ENCODE measurements around the gene PIK3R2.

Gene PIK3R2

DNA sequence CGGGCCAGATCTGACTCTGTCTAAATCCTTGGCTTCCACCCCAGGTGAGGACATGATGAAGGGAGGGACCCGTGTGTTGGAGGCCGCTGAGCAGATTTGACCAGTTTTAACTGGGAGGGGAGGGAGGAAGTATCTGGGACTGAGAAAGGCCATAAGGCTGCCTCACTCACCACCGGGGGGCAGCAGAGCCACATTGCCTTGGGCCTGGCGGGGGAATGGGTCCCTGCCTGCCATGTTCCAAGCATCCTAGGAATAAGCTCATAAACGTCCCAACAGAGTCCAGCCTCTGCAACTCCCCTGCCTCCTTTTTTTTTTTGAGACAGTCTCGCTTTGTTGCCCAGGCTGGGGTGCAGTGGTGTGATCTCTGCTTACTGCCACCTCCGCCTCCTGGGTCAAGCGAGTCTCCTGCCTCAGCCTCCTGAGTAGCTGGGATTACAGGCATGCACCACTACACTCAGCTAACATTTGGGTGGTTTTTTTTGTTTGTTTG is 39.9 kb upstream of the PIK3R2 start:
- TF ChIP-seq, protein P1, sequence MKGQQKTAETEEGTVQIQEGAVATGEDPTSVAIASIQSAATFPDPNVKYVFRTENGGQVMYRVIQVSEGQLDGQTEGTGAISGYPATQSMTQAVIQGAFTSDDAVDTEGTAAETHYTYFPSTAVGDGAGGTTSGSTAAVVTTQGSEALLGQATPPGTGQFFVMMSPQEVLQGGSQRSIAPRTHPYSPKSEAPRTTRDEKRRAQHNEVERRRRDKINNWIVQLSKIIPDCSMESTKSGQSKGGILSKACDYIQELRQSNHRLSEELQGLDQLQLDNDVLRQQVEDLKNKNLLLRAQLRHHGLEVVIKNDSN (IDR thresholded peaks at IDR 0.05) = no peak
- TF ChIP-seq YY1 (IDR thresholded peaks at IDR 0.05; ENCODE audit: low read depth) (peak; percentile 53; the same call in 1 of the 2 replicates), RAD21 (IDR thresholded peaks at IDR 0.05; ENCODE audit: low read depth) (peak; percentile 91), CEBPB (IDR thresholded peaks at IDR 0.05) (no peak)

DNA sequence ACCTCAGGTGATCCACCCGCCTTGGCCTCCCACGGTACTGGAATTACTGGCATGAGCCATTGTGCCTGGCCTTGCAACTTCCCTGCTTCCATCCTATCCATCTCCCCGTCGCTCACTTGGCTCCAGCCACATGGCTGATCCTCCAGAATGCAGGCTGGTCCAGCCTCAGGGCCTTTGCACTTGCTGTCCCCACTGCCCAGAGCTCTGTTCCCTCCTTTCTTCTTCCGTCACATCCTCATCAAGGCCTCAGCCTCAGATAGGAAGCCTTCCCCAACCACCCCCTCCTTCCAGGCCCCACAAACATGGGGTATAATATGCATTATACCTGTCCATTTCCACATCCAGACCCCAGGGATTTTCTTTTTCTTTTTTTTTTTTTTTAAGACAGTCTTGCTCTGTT is 39.1 kb upstream of the PIK3R2 start:
- TF ChIP-seq CEBPB (IDR thresholded peaks at IDR 0.05) = no peak
- no peak for TF ChIP-seq EP300 (IDR thresholded peaks at IDR 0.05; ENCODE audit: borderline replicate concordance)
- no peak for TF ChIP-seq TAF1 (IDR thresholded peaks at IDR 0.05; ENCODE audit: low read depth)

DNA sequence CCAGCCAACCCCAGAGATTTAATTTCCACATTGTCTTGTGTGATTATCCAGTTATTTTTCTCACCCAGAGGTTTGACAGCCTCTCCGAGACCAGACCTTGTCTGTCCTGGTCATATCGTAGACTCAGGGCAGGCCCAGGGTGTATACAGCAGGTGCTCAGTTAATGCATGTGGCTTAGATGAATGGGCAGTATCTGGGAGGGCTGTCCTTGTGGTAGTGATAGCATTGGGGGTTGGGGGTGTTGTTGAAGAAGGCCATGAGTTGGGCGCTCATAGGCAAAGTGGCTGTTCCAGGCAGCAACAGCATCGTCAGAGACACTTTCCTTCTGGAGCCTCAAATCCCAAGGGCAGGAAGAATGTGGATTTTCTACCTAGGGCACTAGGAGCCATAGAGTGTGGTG is 38.5 kb upstream of the PIK3R2 start:
- TF ChIP-seq ZBTB7A (IDR thresholded peaks at IDR 0.05; ENCODE audit: low read depth) = no peak
- no peak for TF ChIP-seq TCF12 (IDR thresholded peaks at IDR 0.05; ENCODE audit: low read depth)
- no peak for TF ChIP-seq TAF1 (IDR thresholded peaks at IDR 0.05; ENCODE audit: low read depth)
- no peak for TF ChIP-seq RAD21 (IDR thresholded peaks at IDR 0.05; ENCODE audit: low read depth)
- TF ChIP-seq, protein P2, sequence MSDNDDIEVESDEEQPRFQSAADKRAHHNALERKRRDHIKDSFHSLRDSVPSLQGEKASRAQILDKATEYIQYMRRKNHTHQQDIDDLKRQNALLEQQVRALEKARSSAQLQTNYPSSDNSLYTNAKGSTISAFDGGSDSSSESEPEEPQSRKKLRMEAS (IDR thresholded peaks at IDR 0.05) = no peak
- no peak for TF ChIP-seq CEBPB (IDR thresholded peaks at IDR 0.05)
- no peak for TF ChIP-seq CREB1 (IDR thresholded peaks at IDR 0.05; ENCODE audit: low read depth)

DNA sequence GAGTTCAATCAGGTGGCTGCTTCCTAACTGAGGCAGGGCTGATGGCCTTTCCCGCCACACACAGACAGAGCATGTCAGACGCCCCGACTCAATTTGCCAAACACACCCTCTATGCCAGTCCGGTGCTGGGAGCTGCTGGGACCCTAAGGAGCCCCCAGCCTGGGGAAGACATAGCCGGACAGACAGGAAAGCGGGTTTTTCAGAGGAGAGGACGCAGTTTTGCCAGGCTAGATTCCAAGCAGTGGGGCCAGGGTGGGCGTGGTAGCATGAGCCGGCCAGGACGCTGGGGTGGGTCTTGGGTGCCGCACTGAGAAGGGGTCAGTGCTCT is 35.6 kb upstream of the PIK3R2 start:
- TF ChIP-seq NFIC (IDR thresholded peaks at IDR 0.05) (no peak), YY1 (IDR thresholded peaks at IDR 0.05; ENCODE audit: low read depth) (no peak)

DNA sequence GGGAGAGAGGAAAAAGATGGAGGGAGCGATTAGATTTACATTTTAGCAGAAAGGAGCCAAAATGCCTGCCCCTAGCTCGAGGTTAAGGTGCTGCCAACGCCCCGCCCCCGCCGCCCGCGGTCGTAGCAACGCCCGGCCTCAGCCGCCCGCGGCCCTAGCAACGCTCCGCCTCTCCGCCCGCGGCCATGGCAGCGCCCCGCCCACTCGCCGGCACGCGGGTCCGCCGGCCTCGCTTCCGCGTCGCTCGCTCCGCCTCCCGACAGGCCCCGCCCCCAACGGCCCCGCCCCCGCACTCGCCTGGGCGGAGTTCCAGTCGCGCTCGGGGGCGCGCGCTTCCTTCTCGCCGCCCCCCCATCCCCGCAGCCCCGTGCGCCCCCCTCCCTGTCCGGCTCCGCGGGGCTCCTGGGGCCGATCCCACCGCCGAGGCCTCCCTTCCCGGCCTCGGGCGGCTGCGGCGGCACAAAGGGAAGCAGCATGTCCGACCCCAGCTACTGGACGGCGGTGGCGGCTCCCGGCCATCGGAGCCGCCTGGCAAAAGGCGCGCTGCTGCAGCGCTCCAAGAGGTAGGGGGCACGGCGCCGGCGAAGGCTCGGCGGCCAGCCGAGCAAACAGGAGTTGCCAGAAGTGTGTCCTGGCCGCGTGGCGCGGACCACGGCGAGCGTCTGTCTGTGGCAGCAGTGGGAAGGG is 35.1 kb upstream of the PIK3R2 start:
- TF ChIP-seq EGR1 (IDR thresholded peaks at IDR 0.05) = peak; percentile 57
- no peak for TF ChIP-seq EP300 (IDR thresholded peaks at IDR 0.05; ENCODE audit: borderline replicate concordance)
- TF ChIP-seq NFIC (IDR thresholded peaks at IDR 0.05) = 0 out of 2 replicates have a peak, but pooled peaks have one; percentile 17
- TF ChIP-seq RAD21 (IDR thresholded peaks at IDR 0.05; ENCODE audit: low read depth) = no peak
- TF ChIP-seq ZBTB7A (IDR thresholded peaks at IDR 0.05; ENCODE audit: low read depth) = no peak
- peak; percentile 66 for TF ChIP-seq YY1 (IDR thresholded peaks at IDR 0.05; ENCODE audit: low read depth)
- TF ChIP-seq, protein P3, sequence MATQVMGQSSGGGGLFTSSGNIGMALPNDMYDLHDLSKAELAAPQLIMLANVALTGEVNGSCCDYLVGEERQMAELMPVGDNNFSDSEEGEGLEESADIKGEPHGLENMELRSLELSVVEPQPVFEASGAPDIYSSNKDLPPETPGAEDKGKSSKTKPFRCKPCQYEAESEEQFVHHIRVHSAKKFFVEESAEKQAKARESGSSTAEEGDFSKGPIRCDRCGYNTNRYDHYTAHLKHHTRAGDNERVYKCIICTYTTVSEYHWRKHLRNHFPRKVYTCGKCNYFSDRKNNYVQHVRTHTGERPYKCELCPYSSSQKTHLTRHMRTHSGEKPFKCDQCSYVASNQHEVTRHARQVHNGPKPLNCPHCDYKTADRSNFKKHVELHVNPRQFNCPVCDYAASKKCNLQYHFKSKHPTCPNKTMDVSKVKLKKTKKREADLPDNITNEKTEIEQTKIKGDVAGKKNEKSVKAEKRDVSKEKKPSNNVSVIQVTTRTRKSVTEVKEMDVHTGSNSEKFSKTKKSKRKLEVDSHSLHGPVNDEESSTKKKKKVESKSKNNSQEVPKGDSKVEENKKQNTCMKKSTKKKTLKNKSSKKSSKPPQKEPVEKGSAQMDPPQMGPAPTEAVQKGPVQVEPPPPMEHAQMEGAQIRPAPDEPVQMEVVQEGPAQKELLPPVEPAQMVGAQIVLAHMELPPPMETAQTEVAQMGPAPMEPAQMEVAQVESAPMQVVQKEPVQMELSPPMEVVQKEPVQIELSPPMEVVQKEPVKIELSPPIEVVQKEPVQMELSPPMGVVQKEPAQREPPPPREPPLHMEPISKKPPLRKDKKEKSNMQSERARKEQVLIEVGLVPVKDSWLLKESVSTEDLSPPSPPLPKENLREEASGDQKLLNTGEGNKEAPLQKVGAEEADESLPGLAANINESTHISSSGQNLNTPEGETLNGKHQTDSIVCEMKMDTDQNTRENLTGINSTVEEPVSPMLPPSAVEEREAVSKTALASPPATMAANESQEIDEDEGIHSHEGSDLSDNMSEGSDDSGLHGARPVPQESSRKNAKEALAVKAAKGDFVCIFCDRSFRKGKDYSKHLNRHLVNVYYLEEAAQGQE (IDR thresholded peaks at IDR 0.05; ENCODE audit: low read depth) = no peak
- TF ChIP-seq TAF1 (IDR thresholded peaks at IDR 0.05; ENCODE audit: low read depth) = no peak
- TF ChIP-seq, protein P2 (IDR thresholded peaks at IDR 0.05) = peak; percentile 58; the same call in 1 of the 2 replicates
- no peak for TF ChIP-seq CEBPB (IDR thresholded peaks at IDR 0.05)
- TF ChIP-seq CREB1 (IDR thresholded peaks at IDR 0.05; ENCODE audit: low read depth) = no peak
- TF ChIP-seq TCF12 (IDR thresholded peaks at IDR 0.05; ENCODE audit: low read depth) = peak; percentile 24; the same call in 1 of the 2 replicates
- TF ChIP-seq TEAD4 (IDR thresholded peaks at IDR 0.05) = no peak
- TF ChIP-seq, protein P1 (IDR thresholded peaks at IDR 0.05) = no peak
- no peak for TF ChIP-seq FOXM1 (IDR thresholded peaks at IDR 0.05; ENCODE audit: borderline replicate concordance, low read depth)

DNA sequence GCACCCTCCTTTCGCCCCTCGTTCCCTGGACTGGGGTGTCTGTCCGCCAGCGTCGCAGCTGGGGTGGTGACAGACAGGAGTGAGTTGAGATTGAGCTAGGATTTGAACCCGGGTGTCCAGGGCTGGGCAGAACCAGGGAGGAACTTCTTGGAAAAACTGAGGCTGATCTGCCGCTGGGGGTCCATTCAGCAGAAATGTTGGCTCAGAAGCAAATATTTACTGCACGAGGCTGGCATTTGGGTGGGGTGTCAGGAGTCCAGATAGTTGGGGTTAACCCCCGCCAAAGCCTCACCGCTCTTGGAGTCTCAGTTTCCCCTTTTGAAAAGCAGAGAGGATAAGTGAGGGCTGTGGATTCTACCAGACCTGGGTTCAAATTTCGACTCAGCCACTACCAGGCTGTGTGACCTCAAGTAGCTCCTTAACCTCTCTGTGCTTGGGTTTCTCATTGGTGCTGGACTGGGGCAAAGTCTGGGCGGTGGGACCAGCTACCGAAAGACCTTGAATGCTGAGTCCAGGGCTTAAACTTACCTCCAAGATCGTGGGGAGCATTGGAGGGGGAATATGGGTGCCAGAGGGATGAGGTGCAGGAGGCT is 34.4 kb upstream of the PIK3R2 start:
- TF ChIP-seq YY1 (IDR thresholded peaks at IDR 0.05; ENCODE audit: low read depth) (no peak), CEBPB (IDR thresholded peaks at IDR 0.05) (no peak), TEAD4 (IDR thresholded peaks at IDR 0.05) (no peak)
- TF ChIP-seq, protein P2 (IDR thresholded peaks at IDR 0.05) = 0 out of 2 replicates have a peak, but pooled peaks have one; percentile 2
- TF ChIP-seq, protein P3 (IDR thresholded peaks at IDR 0.05; ENCODE audit: low read depth) = no peak
- TF ChIP-seq, protein P1 (IDR thresholded peaks at IDR 0.05) = no peak
